GM21447 (cell line): ENCODE measurements around the gene LCN1.
"Not testable (repeated sequence)": the region's sequence is repeated elsewhere in the genome, so short reads cannot be mapped to it uniquely, and the experiment has no call there.

Experiments
- ATAC-seq: cut with Tn5 transposase; IDR thresholded peaks from one replicate; pipeline ENCODE4 v1.9.1; 2021; ENCODE audit not compliant: unreplicated experiment

The LCN1 gene

DNA sequence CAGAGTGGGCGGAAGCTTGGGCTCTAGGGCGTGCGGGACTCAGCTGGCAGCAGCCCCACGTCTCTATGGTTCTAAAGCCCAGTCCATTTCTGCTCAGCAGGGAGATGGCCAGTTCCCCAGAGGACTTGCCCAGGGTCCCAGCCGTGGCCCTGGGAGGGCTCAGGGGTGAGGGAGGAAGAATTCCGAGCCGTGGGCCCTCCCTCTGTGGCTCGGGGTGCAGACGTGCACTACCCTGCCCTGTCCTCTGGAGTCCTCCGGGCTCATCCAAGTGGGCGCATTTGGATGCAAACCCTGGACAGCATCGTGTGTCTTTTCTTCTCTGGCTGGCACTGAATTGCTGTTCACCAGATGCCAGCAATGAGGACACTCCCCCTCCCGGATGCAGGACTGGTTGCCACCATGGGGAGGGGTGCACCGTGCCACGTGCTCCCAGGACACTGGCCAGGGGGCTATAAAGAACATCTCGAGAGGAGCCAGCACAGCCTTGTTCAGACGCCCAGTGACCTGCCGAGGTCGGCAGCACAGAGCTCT lies 24.5 kb downstream of the LCN1 start, which contains the start of gene OBP2A:
OBP2A (plus strand) TSS at position 481 of the 531 bp plus-strand sequence. CDS start 55 bp downstream, outside the sequence.
- not testable (repeated sequence) for ATAC-seq

DNA sequence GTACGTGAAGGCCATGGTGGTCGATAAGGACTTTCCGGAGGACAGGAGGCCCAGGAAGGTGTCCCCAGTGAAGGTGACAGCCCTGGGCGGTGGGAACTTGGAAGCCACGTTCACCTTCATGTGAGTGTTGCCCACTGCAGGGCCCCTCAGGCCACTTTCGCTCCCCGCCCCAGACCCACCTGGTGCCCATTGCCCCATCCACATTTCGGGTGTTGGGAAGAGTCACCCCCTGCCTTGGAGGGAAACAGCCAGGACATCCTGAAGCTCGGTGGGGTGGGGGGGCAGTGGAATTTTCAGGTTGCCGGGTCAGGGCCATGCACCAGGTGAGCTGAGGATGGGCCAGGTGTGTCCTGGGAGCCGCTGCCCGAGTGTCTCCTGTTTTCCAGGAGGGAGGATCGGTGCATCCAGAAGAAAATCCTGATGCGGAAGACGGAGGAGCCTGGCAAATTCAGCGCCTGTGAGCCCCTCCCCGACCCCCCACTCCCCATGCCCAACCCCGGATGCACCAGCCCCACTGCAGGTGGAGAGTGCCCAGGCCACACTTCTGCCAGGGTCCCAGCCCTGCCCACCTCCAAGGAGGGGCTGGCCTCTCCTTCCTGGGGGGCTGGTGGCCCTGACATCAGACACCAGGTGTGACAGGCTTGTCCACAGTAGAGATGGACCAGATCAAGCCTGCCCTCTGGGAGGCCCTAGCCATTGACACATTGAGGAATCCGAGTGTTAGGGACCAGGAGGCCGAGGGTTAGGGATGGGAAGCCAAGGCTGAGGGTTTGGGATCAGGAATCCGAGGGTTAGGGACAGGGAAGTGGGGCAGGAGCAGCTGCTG lies 25.8 kb downstream of the LCN1 start:
- not testable (repeated sequence) for ATAC-seq

DNA sequence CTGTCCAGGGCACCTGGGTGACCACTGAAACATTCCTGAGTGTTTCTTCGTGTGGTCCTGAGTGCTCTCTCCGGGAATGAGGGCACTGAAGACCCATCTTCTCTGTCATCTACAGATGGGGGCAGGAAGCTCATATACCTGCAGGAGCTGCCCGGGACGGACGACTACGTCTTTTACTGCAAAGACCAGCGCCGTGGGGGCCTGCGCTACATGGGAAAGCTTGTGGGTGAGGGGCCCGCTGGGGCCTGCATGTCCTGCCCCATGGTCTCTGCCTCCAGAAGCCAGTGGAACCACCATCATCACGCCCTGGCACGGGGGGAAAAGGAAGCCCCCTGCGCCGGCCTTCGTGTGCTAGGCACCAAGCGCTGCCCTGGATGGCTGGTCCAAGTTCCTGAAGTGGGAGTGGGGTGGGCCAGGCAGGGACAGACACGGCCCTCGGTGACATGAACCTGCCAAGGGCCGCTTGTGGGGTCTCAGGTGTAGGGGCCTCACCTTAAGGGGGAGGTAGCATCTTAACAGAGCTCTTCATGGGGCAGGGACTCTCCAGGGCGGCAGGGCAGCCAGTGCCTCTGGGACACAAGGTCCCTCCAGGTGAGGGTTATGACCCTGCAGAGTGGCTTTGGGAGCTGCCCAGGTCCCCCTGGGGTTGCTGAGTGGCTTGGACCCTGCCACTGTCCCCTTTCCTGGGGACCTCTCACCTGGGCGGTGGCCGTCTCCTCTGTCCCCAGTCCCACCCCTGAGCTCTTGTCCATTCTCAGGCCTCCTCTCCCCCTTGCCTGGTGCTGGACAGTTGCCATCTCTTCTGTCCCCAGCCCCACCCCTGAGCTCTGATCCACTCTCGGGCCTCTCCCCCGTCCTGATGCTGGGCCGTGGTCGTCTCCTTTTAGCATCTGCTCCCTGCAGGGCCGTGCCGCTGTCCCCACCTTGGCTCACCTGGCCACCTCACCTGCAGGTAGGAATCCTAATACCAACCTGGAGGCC lies 26.8 kb downstream of the LCN1 start:
- no peak for ATAC-seq

DNA sequence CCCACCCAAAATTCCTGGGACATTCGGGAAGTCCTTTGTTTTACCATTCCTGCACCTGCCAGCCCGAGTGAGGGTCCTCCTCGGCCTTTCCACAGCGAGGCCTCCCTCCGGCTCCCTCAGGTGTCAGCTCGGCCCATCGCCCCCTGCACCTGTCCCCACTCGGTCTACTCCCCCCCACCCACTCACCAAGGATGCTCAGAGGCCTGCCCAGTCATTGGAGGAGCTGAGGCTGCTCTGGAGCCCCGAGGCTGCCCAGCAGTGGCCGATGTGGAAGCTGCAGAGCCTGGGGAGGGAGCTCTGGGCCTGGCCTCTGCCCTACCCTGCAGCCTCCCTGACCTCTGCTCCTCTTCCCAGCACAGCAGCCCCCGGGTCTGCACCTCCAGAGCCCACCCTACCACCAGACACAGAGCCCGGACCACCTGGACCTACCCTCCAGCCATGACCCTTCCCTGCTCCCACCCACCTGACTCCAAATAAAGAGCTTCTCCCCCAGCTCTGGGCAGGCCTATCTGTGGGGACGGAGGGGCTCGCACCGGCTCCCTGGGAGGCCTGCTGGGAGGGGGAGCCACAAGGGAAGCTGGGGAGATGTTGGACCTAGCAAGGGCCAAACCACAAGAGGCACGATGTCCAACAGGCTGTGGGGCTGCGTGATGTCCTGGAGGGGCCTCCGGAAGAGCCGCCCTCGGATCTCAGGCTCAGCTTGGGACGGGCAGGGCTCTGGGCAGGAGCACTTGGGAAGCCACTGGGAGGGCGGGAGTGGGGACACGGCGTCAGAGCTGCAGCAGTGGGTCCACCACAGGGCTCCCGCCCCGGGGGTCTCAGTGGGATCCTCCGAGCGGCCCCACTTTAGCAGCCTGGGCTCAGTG lies 28.5 kb downstream of the LCN1 start:
- ATAC-seq, result not testable (repeated sequence)

DNA sequence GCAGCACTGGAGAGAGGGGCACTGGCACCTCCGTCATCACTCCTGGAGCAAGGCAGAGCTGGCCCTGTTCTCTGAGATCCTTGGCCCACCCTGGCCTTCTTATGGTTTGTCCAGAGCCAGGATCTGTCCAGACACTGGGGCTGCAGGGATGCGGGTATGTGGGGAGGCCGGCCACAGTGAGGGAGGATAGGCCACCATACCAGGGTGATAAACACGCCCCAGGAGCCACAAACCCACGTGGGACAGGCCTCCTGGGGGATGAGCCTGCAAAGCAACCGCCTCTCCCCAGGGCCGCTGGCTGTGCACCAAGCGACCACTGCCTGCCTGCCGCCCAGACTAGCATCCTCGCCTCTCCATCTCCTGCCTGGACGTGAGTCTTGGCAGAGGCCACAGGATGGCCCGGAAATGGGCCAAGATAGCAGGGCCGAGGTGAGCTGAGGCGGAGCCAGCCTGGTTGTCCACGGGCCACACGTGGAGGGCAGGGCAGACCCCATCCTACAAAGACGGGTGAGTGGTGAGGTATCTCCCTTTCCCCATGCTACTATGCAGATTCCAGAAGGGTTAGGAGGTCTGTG lies 29.2 kb downstream of the LCN1 start:
- ATAC-seq, result no peak

DNA sequence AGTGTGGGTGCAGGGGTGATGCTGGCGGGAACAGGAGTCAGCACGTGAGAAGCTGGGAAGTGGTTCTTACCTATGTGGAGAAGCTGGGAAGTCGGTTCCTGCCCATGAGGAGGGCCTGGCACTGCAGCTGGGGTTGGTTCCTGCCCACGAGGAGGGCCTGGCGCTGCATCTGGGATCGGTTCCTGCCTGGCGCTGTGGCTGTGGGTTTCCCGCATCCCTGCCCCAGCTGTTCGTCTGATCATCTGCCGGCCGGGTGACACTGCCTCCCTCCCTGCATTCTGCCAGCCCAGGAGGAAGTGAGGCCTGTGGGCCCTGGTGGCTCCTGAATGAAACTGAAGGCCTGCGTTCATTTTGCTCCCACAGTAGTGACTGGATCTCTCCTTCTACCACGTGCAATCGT lies 29.8 kb downstream of the LCN1 start:
- no peak for ATAC-seq

DNA sequence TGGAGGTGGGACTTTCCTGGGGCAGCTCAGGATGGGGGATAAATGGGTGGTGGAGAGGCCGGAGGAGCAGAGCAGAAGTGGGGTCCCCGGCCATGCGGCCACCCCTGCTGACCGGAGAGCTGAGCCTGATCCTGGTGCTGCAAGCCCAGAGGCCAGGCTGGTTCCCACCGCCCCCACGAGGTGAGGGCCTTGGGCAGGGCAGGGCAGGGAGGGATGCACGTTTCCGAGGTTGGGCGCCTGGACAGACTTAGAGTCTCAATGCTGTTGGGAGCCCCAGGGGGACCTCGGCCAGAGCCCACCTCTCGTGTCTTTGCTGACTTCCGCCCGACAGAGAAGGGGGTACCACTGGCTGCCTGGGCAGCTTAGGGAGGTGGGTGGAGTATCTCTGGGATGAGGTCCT lies 30.2 kb downstream of the LCN1 start:
- ATAC-seq, result no peak

DNA sequence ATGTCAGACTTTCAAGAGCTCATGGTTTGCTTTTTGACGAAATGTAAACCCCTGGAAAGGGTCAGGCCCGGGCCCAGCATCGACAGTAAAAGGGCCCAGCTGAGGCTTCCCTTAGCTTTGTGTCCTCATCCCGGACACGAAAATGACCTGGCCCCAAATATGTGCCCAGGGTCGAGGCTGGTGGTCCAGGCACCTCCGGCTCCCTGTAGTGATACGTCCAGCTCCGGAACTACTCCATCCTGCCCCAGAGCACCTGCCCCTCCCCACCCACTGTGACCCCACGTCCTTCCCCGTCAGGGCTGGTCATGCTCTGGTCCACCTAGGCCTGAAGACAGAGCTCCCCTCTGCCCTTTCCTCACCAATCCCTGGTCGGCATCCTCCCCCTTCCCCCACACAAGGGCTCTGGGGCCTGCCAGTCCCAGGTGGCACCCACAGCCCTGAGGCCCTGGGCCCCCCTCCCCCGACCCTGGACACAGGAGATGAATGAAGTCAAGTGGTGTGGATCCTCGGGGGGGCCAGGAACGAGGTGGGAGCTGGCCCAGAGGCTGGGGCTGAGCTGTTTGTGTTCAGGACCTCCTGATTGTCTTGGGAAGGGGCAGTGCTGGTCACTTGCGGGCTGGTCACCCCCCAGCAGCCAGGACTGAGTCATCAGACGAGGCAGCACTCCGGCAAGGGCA lies 30.9 kb downstream of the LCN1 start:
- no peak for ATAC-seq

DNA sequence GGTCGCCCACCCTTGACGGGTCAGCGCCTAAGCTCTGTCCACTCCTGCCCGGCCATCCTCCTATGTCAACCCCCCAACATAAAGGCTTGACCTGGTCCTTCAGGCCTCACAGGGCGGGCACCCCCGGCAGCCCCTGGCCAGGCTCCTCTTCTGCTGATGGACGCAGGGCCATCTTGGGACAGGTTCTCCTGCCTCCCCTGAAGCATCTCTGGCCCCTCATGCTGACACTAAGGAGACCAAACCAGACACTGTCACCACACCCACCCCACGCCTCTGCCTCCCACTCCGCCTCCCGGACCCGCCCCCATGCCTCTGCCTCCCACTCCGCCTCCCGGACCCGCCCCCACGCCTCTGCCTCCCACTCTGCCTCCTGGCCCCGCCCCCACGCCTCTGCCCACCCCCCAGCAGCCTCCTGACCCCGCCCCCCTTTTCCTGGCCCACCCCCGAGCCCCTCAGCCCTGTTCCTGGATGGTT lies 31.5 kb downstream of the LCN1 start:
- ATAC-seq, result no peak

DNA sequence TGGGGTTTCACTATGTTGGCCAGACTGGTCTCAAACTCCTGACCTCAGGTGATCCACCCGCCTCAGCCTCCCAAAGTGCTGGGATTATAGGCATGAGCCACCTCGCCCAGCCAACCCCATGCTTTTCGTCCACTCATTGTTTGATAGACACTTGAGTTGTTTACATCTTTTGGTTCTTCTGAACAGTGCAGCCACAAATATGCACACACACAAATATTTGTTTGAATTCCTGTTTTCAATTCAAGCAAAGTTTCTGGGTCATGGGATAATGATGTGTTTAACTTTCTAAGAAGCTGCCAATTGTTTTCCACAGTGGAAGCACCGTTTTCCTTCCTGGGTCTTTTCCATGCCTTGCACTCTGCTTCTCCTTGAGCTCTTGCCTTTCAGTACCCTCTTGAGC lies 33.5 kb downstream of the LCN1 start:
- ATAC-seq, result no peak

DNA sequence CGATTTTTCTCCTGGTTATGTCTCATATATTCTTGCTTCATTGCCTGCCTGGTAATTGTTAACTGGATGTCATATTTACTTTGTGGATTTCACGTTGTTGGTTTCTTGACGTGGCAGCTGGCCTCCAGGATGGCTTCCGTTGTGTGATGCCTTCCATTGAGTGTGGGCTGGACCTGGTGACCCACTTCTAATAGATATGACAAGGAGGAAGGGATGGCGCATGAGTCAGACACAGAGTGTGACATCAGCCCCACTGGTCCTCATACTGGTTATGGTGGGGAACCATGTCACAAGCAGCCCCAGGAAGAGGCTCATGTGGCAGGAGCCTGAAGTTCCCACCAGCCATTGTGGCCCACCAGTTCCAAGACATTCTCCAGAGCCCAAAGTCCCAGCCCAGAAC lies 34.0 kb downstream of the LCN1 start:
- ATAC-seq, result no peak

DNA sequence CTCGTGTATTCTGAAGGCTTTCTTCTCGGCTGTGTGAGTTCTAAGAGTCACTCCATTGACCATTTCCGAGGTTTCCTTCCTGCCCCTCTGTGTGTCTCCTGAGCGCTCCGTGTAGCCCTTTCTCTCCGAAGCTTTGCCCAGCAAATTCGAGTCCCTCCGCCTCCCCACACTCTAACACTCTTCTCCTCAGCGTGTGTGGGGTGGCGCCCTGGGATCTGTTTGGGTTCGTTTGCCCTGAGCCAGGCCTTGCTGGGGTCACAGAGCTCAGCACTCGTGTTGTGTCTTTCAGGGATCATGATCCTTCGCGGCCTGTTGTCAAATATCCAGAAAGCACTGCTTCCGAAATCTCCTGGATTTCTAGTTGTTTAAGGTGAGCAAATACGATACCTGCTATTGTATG lies 34.7 kb downstream of the LCN1 start:
- ATAC-seq, result no peak

DNA sequence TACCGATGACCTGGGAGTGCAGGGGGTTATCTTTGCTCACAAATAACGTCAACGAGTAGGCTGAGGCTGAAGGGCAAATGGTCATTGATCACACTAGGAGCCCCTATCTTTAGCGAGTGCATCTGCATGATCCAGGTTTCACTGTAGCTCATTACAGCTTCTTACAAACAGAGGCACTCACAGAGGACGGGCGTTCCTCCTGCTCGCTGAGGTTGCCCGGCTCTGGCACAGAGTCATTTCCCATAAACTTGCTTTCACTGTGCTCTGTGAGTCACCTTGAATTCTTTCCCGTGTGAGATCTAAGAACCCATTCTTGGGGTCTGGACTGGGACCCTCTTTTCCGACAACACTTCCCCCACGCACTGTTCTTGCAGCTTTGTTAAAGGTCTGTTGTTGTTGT lies 38.4 kb downstream of the LCN1 start:
- ATAC-seq, result no peak

DNA sequence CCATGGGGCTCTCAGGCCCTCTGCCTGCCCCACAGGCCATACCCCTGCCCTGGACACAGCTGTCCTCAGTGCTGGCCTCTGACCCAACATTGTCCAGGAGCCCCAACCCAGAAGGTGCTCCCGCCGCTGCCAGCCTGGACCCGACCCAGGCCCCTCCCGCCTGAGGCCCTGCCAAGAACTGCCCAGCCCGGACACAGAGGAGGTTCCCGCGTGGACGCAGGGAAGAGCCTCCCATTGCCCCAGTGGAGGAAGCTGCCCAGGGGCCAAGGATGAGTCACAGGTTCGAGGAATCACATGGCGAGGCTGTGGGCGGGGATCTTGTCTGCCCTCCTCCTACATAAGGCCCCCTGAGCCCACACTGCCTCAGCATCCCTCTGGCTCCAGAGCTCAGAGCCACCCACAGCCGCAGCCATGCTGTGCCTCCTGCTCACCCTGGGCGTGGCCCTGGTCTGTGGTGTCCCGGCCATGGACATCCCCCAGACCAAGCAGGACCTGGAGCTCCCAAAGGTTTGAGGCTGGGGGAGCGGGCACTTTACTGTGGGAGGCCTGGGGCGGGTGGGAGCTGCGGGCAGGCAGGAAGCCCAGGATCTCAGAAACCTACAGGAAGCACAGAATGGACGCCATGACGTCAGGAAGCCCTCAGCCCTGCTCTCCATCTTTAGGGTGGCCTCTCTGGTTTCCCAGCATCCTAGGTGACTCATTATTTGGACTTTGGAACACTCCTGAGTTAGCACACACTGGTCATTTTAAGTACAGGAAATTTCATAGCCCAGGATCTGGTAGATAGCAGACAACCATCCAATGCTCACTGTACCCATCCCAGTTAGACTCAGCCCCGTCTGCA lies 40.4 kb downstream of the LCN1 start, which contains the start of gene PAEP:
PAEP (plus strand) TSS at position 366 of the 844 bp plus-strand sequence.
- no peak for ATAC-seq

DNA sequence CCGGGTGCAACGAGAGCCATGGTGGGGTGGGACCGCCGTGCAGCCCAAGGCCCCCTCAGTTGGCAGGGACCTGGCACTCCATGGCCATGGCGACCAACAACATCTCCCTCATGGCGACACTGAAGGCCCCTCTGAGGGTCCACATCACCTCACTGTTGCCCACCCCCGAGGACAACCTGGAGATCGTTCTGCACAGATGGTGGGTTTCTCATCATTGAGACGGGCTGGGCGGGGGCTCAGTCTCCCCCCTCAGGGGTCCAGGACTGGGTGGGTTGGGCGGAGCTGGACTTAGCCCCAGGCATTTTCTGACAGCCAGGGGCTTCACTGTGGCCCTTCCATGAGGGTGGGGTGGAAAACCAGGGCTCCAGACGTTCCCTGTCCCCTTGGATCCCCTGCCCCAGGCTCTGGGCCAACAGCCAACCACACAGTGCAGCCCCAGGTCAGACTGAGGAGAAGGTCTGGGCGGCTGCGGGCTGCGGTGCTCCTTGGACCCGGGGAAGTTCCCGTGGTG lies 41.0 kb downstream of the LCN1 start:
- no peak for ATAC-seq

DNA sequence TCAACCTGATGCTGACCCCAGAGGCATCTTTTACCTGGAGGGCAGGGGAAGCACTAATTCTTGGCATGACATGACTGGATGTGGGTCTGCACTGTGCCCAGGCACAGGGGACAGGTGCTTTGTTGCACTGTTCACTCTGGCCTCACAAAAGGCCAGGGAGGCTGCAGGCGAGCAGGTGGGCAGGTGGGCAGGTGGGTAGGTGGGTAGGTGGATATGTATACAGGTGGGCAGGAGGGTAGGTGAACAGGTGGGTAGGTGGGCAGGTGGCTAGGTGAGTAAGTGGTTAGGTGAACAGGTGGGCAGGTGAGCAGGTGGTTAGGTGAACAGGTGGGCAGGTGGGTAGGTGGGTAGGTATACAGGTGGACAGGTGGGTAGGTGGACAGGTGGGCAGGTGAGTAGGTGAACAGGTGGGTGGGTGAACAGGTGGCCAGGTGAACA lies 41.8 kb downstream of the LCN1 start:
- no peak for ATAC-seq

DNA sequence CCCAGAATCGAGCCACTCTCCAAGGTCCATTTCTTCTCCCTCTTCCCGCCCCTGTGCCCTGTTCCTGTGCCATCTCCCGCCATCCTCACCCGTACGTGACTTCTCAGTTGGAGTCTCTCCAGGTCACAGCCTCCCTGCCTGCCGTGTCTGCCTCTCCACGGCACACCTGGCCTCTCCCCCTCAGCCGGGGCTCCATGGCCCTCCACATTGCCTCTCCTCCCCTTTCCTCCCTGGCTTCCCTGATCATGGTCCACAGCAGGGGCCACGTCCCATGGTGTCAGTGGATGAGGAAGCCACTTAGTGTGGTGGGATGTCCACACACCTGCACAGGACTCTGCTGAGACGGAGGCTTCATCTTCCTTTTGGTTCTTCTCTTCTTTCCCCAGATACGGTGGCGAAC lies 42.6 kb downstream of the LCN1 start:
- no peak for ATAC-seq

DNA sequence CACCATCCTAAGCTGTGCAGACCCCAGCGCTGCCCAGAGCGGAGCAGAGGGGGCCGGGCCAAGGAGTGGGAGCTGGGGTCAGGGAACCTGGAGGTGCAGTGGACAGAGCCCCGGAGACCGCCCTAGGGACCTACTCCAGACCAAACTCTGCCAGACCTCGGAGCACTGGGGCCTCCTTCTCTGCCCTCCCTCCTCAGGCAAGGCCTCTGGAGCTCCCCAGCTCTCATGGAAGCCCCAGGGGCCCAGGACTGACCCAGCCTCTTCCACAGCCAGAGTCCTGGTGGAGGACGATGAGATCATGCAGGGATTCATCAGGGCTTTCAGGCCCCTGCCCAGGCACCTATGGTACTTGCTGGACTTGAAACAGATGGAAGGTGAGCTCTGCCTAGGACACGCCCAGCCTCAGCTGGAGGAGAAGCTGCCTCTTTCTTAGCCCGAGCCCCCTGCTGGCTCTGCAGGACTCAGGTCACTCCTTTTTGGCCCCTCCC lies 43.9 kb downstream of the LCN1 start:
- ATAC-seq, result no peak
